Activated CD8-positive, alpha-beta memory T cell treated with anti-CD3 and anti-CD28 coated beads for 1 hour (primary cell): ENCODE measurements around the gene NFIC.

Experiments used
- DNase-seq, 2 donors: peaks; one replicate each; pipeline ENCODE4 v3.0.0-alpha.2; 2020; ENCODE audit warnings: low read depth in 1 of 2; ENCODE audit errors: extremely low read depth in 1 of 2

NFIC gene

DNA sequence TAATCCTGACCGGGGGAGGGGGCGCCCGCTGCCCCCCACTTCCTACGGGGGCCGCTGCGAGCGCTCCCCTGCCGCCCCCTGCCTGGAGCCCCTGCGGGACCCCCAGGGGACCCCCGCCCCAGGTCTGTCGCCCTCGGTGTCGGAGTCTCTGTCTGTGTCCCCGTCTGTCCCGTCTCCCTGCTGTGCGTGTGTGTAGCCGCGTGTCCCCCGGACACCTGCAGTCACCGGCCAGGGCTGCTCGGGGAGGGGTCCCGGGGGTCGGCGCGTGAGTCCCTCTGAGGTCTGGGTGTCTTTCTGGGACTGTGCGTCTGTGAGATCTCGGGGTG, 7.7 kb upstream of the NFIC start:
- no peak for DNase-seq

DNA sequence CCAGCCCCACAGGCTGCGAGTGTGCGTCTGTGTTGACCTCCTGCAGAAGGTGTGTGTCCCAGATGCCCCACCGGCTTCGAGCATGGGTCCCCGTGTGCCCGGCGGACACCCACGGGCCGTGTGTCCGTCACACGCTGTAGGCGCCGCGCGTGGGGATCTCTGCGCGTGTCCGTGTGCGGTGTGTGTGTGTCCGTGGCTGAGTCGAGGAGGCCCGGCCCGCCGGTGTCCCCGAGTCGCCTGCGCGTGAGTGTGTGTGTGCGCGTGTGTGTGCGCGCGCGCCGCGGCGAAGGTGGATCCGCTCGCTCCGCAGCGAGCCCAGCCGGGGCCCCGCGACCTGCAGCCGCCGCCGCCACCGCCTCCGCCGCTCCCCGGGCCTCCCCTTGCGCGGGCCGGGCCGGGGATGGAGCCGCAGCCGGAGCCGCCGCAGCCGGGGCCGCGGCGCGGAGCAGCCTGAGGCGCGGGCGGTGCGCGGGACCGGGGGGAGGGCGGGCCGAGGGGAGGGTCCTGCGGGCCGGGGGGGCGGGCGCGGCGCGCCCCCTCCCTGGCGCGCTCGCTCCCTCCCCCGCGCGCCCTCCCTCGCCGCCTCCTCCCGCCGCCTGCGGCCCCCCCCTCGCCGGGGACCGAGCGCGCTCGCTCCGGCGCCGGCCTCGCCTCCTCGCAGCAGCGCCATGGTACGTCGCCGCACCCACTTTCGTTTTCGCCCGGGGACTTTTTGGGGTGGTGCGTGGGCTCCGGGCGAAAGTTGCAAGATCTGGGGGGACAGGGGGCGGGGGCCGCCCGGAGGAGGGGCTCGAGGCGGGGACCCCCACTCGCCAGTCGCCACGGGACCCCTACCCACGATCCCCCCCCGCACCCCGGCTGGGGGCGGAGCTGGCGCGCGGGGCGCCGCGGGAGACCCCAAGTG, 7.1 kb upstream of the NFIC start:
- DNase-seq: peak in 1 of 2 donors; percentile 60

DNA sequence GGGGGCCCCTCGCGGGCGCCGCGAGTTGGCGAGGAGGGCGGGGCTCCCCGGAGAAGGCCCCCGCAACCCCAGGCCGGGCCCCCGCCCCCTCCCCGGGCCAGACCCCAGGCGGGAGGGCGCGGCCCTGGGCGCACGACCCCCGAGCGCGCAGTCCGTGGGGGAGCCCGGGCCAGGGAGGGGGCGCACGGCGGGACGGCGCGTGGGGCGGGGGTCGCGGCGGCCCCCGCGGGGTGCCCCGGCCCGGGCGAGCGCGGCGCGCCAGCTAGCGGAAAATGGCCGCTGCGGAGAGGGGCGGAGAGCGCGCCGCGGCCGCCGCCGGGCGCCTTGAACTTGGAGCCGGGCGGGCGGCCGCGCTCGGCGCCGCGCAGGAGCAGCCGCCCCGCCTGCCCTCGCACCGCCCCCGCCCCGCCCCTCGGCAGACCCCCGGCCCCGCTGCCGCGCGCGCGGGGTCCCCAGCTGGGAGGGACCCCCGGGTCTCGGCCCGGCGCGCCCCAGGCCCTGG, 6.4 kb upstream of the NFIC start:
- no peak for DNase-seq

DNA sequence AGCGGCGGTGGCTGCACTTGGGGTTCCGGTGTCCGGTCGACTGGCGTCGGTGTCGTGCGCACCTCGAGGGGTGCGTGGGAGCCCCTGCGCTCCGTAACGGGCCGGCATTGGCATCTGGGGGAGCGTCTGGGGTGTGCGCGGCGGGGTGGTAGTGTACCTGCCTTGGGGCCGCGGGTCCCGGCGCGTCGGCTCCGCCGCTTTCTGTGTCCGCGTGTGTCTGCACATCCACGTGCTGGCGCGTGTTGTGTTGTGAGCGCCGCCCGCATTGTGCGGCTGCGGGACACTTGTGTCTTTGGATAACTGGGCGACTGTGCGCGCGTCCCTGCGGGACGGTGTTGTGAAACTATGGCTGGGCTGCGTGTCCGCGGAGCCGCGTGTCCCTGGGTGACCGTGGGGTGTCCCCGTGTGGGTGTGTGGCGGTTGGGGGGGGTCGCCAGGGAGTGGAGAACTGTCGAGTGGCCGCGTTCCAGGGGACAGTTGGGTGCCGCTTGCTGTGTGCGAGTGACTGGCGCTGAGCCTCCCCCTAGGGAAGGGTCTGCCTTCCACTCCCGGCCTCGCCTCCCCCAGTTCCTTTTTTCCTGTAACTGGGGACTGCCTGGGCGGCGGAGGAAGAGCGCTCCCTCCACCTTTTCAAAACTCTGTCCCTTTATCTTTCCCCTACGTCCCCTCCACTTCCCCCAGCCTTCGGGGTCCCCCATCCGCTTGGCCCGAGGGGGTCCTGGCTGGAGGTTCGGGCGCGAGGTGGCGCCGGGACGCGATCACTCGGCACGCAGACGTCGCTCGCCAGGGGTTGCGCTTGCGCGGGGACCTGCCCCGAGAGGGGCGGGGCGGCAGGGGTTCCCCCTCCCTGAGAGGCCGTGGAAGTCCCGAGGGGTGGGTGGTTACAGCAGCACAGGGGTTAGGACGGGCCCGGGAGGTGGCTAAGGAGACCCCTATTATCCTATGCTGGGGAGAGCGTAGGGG, 5.7 kb upstream of the NFIC start:
- DNase-seq: peak in 1 of 2 donors; percentile 60

DNA sequence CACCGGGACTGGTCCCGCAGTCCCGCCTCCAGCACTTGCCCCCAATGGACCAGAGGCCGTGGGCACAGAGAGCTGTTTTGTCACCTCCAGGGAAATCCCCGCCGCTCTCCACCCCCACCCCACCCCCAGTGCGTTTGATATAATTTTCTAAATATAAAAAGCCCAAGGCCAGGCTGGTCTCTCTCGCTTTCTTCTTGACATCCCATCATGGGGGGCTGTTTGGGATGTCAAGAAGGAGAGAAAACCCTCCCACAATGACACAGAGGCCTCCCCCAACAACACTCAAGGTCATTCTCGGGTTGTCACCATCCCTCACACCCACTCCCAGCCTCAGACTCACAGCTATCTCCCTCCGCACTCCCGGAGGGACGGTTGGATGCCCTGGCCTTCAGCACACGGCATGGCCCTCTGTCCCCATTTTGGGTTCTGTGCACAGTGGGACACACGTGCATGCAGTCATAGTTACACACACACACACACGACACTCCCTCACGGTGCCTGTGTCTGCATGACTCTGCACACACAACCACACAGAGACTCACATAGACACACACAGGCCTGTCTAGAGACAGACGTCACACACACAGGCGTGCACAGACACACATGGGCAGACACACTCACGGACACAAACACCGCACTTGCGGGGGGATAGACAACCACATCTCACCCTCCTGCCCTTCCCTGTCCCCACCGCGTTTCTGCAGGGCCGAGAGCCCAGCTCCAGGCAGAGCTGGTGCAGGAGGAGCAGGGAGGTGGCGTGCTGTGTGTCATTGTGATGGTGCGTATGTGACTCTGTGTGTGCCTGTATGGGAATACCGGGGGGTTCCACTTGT, 4.8 kb upstream of the NFIC start:
- DNase-seq: no peak

DNA sequence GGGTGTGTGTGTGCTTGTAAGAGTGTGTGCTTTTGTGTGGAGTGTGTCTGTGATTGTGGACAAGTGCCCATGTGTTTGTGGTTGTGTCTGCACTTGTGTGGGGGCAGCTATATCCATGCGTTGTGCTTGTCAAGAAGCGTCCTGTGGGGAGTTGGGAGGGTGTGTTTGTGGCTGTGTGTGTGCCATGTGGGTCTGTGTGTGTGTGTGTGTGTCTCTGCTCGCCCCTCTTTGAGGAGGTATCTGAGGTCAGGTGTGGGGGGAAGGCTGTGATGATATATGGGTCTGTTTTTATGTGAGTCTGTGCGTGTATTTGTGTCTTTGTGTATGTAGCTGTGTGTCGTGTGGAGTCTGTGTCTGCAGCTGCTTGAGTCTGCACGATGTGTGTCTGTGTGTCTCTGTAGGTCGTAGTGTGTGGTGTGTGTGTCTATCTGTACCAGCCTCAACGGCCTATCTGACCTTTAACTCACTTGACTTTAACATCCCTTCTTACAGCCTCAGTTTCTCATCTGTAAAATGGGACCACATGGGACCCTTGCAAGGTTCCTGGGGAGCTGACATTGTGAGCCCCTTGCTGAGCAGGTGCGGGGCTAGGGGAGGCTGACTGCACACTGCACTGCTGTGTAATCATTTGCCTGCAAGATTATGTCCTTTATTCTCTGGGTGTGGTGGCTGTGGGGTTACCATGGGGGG, 4.0 kb upstream of the NFIC start:
- no peak for DNase-seq

DNA sequence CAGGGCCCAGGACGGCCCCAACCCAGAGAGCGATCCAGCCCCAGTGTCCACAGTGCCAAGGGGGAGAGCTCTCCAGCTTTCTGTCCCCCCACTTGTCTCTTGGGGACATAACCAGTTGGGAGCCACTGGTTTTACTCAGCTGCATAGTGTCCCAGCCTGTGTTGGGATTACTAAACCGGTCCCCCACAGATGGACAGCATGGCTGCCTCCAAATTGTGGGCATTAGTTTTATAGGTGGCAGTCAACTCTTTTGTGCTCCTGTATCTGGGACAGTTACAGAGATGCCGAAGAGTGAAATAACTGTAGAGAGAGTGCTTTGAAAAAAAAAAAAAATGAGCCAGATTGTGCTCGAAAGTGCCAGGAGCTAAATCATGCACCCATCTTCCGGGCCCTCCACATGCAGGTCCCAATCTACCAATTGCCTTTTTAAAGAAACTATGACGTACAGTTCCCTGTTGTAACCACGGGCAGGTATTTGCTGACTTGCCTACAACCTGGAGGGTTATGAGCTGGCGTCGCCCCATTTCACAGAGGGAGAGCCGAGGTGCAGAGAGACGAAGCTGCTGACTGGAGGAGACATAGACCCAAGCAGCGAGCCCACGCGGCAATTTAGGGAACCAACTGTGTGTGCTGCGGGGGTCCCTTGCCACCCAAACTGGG, 2.4 kb upstream of the NFIC start:
- no peak for DNase-seq

DNA sequence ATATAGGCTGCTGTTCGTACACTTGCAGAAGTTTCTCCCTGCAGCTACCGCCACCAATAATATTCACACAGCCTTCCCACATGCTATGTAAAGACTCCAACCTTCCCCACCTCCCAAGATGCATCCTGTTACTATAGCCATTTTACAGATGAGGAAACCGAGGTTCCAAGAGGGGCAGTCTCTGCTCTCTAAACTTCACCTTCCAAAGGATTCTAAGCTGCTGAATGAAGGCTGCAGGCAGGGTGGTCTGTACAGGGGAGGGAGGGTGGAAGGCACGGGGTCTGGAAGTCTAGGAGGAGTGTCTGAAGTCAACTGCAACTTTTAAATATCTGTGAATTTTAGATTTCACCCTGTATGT, 1.9 kb upstream of the NFIC start:
- DNase-seq: no peak

DNA sequence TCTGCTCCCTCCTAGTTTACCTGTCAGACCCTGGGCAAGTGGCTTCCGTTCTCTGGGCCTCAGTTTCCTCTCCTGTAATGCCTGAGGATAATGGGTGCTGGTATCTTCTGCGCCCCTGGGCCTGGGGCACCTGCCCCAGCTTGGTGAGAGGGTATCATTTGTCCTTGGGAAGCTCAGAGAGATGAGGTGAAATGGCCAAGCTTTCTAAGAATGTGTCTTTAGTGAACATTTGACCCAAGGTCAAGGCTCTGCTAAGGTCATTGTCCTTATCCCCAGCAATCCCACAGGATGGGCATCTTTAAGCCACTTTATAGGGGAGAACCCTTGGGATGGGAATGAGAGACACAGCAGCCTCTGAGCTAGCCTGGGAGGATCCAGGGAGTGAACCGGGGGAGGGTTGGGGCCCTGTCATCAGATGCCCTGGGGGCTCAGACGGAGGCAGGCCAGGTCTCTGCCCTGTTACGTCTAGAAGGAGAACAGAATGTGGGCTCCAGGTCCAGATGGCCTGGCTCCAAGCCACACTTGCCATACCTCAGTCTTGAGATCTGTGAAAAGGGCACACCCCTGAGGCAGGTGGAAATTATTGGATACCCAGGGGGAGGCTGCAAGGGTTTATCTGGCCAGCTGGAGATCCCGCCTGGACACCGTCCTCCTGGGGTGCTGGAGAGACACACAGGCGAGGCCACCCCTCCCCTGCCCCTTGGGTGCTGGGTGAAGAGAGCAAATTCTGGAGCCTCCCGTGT, 1.1 kb upstream of the NFIC start:
- no peak for DNase-seq

DNA sequence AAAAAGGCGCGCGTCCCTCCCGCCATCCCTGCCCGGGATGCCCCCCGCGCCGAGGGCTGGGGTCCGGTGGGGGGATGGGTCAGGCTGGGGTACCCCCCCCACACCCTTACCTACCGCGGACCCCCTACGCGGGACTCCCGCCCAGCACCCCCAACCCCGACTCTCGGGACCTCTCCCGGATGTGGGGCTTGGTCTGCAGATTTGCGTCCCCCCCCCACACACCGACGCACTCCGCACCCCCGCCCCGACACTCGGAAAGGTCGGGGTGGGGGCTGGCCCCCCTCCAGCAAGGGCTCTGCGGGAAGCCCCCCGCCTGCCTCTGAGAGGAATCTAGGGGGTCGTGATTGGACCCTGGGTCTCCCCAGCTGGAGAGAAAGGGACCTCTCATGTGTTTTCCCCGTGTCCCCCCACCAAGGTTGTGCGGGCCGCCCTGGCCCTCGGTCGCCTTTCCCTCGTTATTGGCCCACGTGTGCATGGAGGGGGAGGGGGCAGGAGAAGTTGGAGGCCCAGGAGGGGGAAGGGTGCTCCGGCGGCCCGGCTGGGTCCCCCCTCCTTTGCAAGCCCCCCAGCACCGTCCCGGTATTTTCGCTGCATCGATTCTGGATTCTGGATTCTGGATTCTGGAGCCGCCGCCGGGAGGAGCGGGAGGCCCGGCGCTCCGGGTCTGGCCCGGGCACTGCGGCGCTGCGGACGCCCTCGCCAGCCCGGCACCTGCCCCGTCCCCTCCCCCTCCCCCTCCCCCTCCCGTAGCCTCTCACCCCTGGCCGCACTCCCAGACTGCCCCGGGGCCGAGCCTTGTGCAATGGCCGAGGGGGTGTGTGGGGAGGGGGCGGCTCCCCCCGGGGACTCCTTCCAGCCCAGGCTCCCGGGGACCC, 607 bp downstream of the NFIC start:
- no peak for DNase-seq

DNA sequence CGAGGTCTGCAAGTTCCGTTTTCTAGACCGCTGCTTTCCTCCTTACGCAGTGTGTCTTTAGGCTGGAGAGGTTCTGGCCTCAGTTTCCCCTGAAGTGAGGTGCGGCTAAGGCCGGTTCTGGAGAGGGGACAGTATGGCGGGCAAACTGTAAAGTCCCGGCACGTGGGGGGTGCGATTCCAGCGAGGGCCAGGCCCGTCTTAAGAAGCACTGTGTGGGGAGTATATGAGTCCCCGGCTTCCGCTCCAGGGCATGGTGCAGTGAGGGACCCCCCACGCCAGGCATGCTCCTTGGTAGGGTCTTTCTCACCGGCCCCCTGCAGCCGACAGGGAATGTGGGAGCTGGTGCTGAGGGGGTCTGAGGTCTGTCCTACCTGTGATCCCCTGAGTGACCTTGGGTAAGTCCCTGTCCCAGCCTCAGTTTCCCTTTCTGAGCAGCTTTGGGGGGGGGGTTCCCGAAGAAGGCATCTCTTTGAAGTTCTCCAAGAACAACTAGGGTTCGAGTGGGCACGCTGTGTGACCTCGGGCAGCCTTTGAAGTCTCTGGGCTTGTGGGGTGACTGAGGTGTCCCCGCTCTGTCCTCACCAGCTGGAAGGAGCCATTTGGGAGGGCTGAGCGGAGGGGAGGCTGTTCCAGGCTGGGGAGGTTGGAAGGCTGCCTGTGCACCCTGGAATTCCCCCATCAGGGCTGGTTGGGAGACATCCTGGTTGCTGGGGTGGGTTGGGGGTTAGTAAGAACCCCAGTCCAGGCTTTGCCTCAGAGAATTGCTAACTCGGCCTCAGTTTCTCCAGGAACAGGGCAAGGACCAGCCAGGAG, 1.5 kb downstream of the NFIC start:
- DNase-seq: no peak

DNA sequence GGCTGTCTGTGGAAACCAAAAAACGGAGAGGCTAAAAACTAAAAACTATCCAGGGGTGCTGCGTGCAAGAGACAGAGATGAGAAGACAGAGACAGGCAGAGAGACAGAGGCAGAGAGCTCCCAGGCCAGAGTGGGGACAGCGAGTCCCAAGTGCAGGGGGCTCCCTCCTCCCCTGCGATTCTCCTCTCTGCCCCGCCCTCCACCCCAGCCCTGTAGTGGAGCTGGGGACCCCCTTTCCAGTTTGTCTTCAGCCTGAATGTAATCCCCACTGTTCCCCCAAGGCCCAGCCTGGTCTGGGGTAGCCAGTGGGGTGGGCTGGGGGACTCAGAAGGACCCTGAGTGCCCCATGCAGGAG, 2.0 kb downstream of the NFIC start:
- DNase-seq: no peak

DNA sequence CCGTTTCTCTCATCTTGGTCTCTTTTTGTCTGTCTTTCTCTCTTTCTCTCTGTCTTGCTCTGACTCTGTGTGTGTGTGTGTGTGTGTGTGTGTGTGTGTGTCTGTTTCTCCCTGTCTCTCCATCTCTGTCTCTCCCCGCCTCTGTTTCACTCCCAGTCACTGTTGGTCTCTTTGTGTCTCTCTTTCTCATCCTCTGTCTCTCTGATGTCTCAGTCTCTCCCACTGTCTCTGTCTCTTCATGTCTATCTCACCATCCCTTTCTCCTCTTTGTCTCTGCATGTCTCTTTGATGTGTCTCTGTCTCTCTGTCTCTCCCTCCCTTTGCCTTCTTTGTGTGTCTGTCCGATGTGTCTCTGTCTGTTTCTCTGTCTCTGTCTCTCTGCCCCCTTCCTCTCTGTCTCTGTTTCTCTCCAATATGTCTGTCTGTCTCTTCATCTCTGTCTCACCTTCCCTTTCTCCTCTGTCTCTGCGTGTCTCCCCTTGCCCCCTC, 2.5 kb downstream of the NFIC start:
- no peak for DNase-seq

DNA sequence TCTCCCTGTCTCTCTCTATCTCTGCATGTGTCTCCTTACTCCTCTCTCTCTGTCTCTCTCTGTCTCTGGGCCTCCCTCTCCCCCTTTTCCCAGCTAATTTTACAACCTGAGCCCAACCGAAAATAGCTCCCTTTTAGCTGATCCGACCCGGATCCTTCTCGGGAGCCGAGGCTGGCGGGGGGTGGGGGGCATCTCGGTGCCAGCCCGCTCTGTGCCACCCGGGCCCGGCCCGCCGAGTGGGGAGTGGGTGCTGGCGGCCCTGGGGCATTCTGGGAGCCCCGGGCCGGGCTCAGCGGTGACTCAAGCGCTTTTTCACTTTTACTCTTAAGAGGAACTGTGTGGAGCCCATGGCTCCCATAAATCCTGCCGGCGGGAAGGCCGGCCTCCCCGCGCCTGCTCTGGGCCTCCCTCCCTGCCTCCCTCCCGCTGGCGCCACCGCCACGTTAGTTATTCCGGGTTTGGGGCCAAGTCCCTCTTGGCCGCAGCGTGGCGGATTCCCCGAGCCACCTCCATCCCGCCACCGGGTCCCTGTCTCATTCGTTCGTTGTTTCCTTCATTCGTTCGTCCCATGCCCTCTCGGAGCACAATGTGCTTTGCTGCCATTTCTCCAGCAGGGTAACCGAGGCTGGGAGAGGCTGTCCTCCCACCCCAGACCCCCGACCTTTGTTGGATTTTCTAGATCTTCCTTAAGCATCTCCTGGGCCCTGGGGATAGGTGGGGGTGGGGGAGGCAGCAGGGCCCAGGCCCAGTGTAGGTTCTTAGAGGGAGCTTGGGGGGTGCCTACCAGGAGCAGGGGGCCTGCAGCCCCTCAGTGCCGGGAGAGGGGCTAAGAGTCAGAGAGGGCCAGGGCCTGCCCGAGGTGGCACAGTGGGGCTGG, 3.2 kb downstream of the NFIC start:
- DNase-seq: no peak

DNA sequence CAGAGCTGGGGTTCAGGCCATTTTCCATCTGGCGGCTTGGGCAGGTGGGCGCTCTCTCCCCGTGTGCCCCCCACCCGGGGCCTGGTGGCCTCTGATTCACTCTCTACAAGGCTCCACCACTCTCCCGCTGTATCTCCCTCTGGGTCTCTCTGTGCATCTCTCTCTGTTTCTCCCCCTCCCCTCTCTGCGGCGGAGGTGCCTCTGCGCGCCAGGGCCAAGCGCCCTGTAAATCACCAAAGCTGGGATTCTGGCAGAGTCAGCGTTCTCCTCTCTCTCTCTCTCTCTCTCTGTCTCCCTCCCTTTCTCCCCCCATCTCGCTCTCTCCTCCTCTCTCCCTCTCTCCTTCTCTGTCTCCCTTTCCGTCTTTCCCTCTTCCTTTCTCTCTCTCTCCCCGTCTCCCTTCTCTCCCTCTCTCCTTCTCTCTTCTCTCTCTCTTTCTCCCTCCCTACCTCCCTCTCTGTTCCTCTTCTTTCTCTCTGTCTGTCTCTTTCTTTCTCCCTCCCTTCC, 3.9 kb downstream of the NFIC start:
- no peak for DNase-seq
